WERI-Rb-1 (cell line): ENCODE measurements around the gene MRPL10.

Source experiments
- DNase-seq: peaks from one replicate; pipeline ENCODE4 v3.0.0-alpha.2; 2020
- H3K27ac ChIP-seq: fragments of 250-450 bp; sonication (Bioruptor Pico); 2 replicates; pipeline ENCODE4 v1.5.1; 2020; ENCODE audit warnings: mild to moderate bottlenecking, moderate library complexity
- H3K27me3 ChIP-seq: fragments of 250-450 bp; sonication (Bioruptor Pico); 2 replicates; pipeline ENCODE4 v1.5.1; 2021; ENCODE audit warnings: mild to moderate bottlenecking, low read depth, moderate library complexity; ENCODE audit not compliant: insufficient read depth, severe bottlenecking
- H3K36me3 ChIP-seq: fragments of 250-450 bp; sonication (Bioruptor Pico); 2 replicates; pipeline ENCODE4 v1.5.1; 2020; ENCODE audit warnings: mild to moderate bottlenecking, moderate library complexity
- H3K4me3 ChIP-seq: 2 replicates; pipeline ENCODE4 v1.5.1; 2011; ENCODE audit warnings: low read depth, mild to moderate bottlenecking, control low read depth, low read length
- H3K9me3 ChIP-seq: fragments of 250-450 bp; sonication (Bioruptor Pico); 2 replicates; pipeline ENCODE4 v1.5.1; 2021; ENCODE audit warnings: mild to moderate bottlenecking, moderate library complexity; ENCODE audit not compliant: severe bottlenecking
- TF ChIP-seq, protein P1 (sequence below): IDR thresholded peaks from 2 replicates; pipeline ENCODE4 v1.5.1; 2011; ENCODE audit warnings: low read depth, mild to moderate bottlenecking, control low read depth, inconsistent platforms, low read length

The MRPL10 gene

DNA sequence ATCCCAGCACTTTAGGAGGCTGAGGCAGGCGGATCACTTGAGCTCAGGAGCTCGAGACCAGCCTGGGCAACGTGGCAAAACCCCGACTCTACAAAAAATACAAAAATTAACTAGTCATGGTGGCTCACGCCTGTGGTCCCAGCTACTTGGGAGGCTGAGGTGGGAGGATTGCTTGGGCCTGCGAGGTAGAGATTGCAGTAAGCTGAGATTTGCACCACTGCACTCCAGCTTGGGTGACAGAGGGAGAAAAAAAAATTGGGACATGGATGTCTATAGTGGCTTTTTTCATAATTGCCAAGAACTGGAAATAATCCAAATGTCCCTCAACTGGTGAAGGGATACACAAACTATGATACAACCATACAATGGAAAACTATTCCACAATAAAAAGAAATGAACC is 38.4 kb downstream of the MRPL10 start:
- Histone ChIP-seq H3K36me3 (no peaks in the 10 kb centered on the region), H3K9me3 (no peaks in the 10 kb centered on the region), H3K27ac (no peak overlapping the region), H3K4me3 (no peak overlapping the region), H3K27me3 (no peaks in the 10 kb centered on the region)
- no peak for DNase-seq
- TF ChIP-seq, protein P1, sequence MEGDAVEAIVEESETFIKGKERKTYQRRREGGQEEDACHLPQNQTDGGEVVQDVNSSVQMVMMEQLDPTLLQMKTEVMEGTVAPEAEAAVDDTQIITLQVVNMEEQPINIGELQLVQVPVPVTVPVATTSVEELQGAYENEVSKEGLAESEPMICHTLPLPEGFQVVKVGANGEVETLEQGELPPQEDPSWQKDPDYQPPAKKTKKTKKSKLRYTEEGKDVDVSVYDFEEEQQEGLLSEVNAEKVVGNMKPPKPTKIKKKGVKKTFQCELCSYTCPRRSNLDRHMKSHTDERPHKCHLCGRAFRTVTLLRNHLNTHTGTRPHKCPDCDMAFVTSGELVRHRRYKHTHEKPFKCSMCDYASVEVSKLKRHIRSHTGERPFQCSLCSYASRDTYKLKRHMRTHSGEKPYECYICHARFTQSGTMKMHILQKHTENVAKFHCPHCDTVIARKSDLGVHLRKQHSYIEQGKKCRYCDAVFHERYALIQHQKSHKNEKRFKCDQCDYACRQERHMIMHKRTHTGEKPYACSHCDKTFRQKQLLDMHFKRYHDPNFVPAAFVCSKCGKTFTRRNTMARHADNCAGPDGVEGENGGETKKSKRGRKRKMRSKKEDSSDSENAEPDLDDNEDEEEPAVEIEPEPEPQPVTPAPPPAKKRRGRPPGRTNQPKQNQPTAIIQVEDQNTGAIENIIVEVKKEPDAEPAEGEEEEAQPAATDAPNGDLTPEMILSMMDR, result no peak

DNA sequence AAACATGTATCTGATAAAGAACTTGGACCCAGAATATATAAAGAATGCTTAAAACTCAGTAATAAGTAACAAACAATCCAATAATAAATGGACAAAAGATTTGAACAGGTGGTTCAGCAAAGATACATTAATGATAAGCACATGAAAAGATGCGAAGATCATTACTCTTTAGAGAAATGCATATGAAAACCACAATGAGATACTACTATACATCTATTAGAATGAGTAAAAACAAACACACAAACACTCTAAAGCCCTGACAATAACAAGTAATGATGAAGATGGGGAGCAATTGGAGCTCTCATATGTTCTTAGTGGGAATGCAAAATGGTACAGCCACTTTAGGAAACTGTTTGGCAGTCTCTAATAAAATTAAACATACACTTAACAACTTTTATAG is 38.9 kb downstream of the MRPL10 start:
- Histone ChIP-seq H3K4me3 (no peak overlapping the region), H3K27me3 (no peaks in the 10 kb centered on the region), H3K36me3 (no peaks in the 10 kb centered on the region), H3K9me3 (no peaks in the 10 kb centered on the region), H3K27ac (no peak overlapping the region)
- DNase-seq, result no peak
- TF ChIP-seq, protein P1, result no peak

DNA sequence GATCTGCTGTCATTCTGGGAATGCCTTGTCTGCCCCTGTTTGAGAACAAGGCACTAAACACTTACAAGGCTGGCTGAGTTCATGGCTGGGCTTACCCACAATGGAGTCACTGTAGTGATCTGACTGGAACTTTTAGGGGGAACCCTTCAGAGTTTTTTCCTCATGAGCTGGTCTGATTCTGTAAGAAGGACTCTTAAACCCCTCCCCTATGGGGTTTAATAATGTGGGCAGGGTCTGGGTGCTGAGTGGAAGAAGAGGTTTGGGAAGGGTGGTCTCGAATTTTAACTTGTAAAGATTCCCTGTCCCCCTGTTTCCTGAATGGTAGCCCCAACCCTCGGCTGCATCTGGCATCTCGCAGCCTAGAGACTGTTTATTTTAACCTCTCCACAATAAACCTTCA is 40.3 kb downstream of the MRPL10 start:
- Histone ChIP-seq H3K27ac (no peak overlapping the region), H3K36me3 (no peaks in the 10 kb centered on the region; the same call in 1 of the 2 replicates), H3K9me3 (no peaks in the 10 kb centered on the region), H3K4me3 (no peak overlapping the region), H3K27me3 (no peaks in the 10 kb centered on the region)
- TF ChIP-seq, protein P1, result no peak
- DNase-seq, result no peak

DNA sequence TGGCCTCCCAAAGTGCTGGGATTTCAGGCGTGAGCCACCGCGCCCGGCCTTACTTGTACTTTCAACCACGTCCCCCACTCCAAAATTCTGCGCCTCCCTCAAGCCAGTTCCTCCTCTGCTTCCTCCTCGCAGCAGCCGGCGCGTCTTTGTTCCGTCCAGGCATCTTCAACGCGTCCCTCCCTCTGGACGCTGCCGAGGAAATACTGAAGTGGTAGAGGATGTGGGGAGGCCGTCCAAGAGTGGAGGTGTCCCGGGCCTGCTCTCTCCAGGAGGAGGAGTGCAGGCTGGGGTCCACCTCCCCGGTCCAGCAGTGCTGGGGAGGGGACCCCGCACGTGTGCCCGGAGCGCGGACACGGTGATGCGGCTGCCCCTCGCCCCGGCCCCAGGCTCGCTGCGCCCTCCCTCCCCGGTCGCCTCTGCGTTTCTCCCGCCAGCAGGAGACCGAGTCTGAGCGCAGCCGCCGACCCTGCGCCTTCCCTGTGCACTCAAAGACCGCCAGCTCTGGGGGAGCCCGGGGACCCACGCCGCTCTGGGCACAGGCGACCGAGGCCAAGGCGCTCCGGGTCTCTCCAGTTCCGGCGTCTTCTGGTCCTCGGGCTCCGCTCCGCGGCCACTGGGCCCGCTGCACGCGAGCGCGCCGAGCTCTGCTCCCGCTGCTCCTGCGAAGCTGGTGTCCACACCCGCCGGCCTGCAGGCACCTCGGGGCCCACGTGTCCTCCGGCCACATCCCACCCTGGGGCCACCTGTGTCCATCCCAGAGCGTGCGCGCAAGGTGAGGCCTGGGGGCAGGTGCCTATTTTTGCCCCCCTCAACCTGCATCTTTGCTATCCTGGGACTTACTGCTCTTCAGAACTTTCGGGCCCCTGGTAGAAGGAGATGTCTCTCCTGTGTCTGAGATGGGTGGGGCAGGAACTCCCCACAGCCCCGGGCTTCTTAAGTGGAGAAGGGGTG is 41.5 kb downstream of the MRPL10 start:
- peak; percentile 88 for DNase-seq

DNA sequence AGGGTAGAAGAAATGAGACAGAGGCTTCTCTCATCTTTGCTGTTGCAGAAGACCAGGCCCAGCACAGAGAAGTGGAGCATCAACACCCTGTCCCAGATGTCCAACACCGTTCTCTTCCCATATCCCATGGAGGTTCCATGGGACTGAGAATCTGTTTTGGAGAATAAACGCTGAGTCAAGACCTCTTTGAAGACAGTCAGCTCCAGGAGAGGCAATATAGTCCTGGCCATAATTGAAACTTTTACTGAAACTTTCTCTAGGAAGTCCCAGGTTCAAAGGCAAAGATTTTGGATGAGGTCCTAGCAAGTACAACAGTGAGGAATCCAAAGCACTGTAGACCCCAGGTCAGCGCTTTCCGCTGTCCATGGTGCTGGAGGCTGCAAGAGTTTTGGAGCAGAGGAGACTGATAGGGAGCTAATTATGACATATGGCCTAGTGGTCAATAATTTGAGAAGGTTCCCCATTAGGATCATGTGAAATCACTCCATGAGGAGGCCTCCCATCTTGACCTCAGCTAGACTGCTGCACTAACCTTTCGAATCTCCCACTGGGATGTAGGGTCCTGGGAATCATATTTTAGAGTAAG is 45.7 kb downstream of the MRPL10 start:
- H3K4me3 ChIP-seq, result no peak overlapping the region
- DNase-seq, result no peak
- TF ChIP-seq, protein P1, result no peak
- H3K9me3 ChIP-seq, result no peaks in the 10 kb centered on the region
- no peaks in the 10 kb centered on the region; the same call in 1 of the 2 replicates for H3K36me3 ChIP-seq
- H3K27me3 ChIP-seq, result no peaks in the 10 kb centered on the region
- no peak overlapping the region for H3K27ac ChIP-seq

More for the DNA sequence above, 41.5 kb downstream of the MRPL10 start:
- H3K27me3 ChIP-seq, result no peaks in the 10 kb centered on the region
- TF ChIP-seq, protein P1, result peak; percentile 85
- H3K4me3 ChIP-seq, result peak overlapping the region; percentile 89
- no peaks in the 10 kb centered on the region for H3K9me3 ChIP-seq
- H3K27ac ChIP-seq, result peak overlapping the region; percentile 77
- no peaks in the 10 kb centered on the region; the same call in 1 of the 2 replicates for H3K36me3 ChIP-seq
